WTC11 (cell line): ENCODE data around the gene KRT9. TPM values are rescaled to one million over a fixed set of nuclear protein-coding genes. Genes with fewer than 3 reads are reported as not detected.

Experiments used
- ATAC-seq: fragments of 200-7000 bp; cut with Tn5 transposase; 2 replicates; pipeline ENCODE4 v1.10.0; 2021; ENCODE audit warnings: mild to moderate bottlenecking, moderate library complexity
- CTCF ChIA-PET: fragments of 300-600 bp; sonication (Branson Sonifier 250); formaldehyde crosslinking; loops from one replicate; lab custom pipeline; 2021; ENCODE audit warnings: antibody characterized with exemption; lab: Charles Lee
- POLR2A ChIA-PET: fragments of 350-600 bp; sonication (Branson Sonifier 250); formaldehyde crosslinking; loops from one replicate; lab custom pipeline; 2021; ENCODE audit warnings: antibody characterized with exemption; lab: Charles Lee
- DNase-seq: peaks from one replicate; pipeline ENCODE4 v3.0.0; 2021; ENCODE audit warnings: low spot score
- H3K27ac Mint-ChIP-seq: 2 replicates; pipeline ENCODE4 v1.8.0; 2021; ENCODE audit warnings: mixed read lengths
- H3K27me3 Mint-ChIP-seq: 2 replicates; pipeline ENCODE4 v1.8.0; 2021; ENCODE audit warnings: low read depth, mild to moderate bottlenecking, moderate library complexity, mixed read lengths
- H3K36me3 Mint-ChIP-seq: 2 replicates; pipeline ENCODE4 v1.8.0; 2021; ENCODE audit warnings: mixed read lengths
- H3K4me1 Mint-ChIP-seq: 2 replicates; pipeline ENCODE4 v1.8.0; 2022; ENCODE audit warnings: mixed read lengths
- H3K4me3 Mint-ChIP-seq: 2 replicates; pipeline ENCODE4 v1.8.0; 2021; ENCODE audit warnings: mild to moderate bottlenecking, moderate library complexity, mixed read lengths
- H3K9me3 Mint-ChIP-seq: 2 replicates; pipeline ENCODE4 v1.8.0; 2021; ENCODE audit warnings: mixed read lengths
- AFF4 ChIP-seq: sonication (generic); formaldehyde crosslinking; IDR thresholded peaks from 2 replicates; pipeline ENCODE4 v1.8.1; 2023; ENCODE audit warnings: mild to moderate bottlenecking, missing genetic modification reagents, borderline replicate concordance
- ATF1 ChIP-seq: sonication (generic); formaldehyde crosslinking; IDR thresholded peaks from 2 replicates; pipeline ENCODE4 v1.8.1; 2023; ENCODE audit warnings: mild to moderate bottlenecking, moderate library complexity, missing genetic modification reagents
- ATF3 ChIP-seq: sonication (generic); formaldehyde crosslinking; conservative IDR thresholded peaks from 2 replicates; pipeline ENCODE4 v1.8.1; 2022; ENCODE audit warnings: mild to moderate bottlenecking, missing genetic modification reagents
- CDX4 ChIP-seq: fragments of 250-450 bp; sonication (Bioruptor Pico); IDR thresholded peaks from 2 replicates; pipeline ENCODE4 v1.9.0; 2021; ENCODE audit warnings: moderate library complexity, mild to moderate bottlenecking, inconsistent platforms, borderline replicate concordance
- E2F4 ChIP-seq: sonication (generic); formaldehyde crosslinking; IDR thresholded peaks from 2 replicates; pipeline ENCODE4 v1.8.1; 2022; ENCODE audit warnings: low read depth, mild to moderate bottlenecking, moderate library complexity, missing genetic modification reagents, borderline replicate concordance
- ESRRA ChIP-seq: sonication (generic); formaldehyde crosslinking; IDR thresholded peaks from 2 replicates; pipeline ENCODE4 v1.8.1; 2022; ENCODE audit warnings: mild to moderate bottlenecking, missing genetic modification reagents, borderline replicate concordance
- HMGA2 ChIP-seq: fragments of 250-450 bp; sonication (Bioruptor Pico); IDR thresholded peaks from 2 replicates; pipeline ENCODE4 v1.4.0; 2021; ENCODE audit warnings: mild to moderate bottlenecking, moderate library complexity
- IRF1 ChIP-seq: sonication (generic); formaldehyde crosslinking; IDR thresholded peaks from 2 replicates; pipeline ENCODE4 v1.8.0; 2023; ENCODE audit warnings: missing genetic modification reagents
- MYBL2 ChIP-seq: sonication (generic); formaldehyde crosslinking; IDR thresholded peaks from 2 replicates; pipeline ENCODE4 v1.8.1; 2023; ENCODE audit warnings: mild to moderate bottlenecking, moderate library complexity, missing genetic modification reagents
- NFATC4 ChIP-seq: fragments of 250-450 bp; sonication (Bioruptor Pico); IDR thresholded peaks from 2 replicates; pipeline ENCODE4 v1.9.0; 2021; ENCODE audit warnings: mild to moderate bottlenecking
- NFYB ChIP-seq: sonication (generic); formaldehyde crosslinking; conservative IDR thresholded peaks from 2 replicates; pipeline ENCODE4 v1.8.0; 2022; ENCODE audit warnings: low read depth, missing genetic modification reagents
- SOX15 ChIP-seq: fragments of 250-450 bp; sonication (Bioruptor Pico); IDR thresholded peaks from 2 replicates; pipeline ENCODE4 v1.9.0; 2021; ENCODE audit warnings: mild to moderate bottlenecking
- TEAD1 ChIP-seq: sonication (generic); formaldehyde crosslinking; IDR thresholded peaks from 2 replicates; pipeline ENCODE4 v1.8.0; 2022; ENCODE audit warnings: mild to moderate bottlenecking, missing genetic modification reagents
- ZMAT4 ChIP-seq: fragments of 250-450 bp; sonication (Bioruptor Pico); IDR thresholded peaks from 2 replicates; pipeline ENCODE4 v1.9.0; 2021; ENCODE audit warnings: mild to moderate bottlenecking
- ZNF281 ChIP-seq: sonication (generic); formaldehyde crosslinking; IDR thresholded peaks from 2 replicates; pipeline ENCODE4 v1.8.0; 2023; ENCODE audit warnings: mild to moderate bottlenecking, missing genetic modification reagents
- total RNA-seq: library from RNA; stranded (reverse); gene quantifications from 3 replicates; pipeline ENCODE4 v1.2.3, GENCODE V29; 2021

Gene KRT9
- total RNA-seq, 1 experiment from 2014 or later, result not detected

GRCh38 chr17:41539979-41540701 is 31.7 kb downstream of the KRT9 start:
- ATAC-seq (peak; percentile 19; the same call in 1 of the 2 replicates), DNase-seq (no peak)
- H3K27ac Mint-ChIP-seq, result peak overlapping the region; percentile 35
- ChIA-PET POLR2A (interaction anchor here (1.2 kb wide), 1 partner anchor 12 kb away, joined by 8 read pairs; the partner anchor contains the start of gene KRT19), CTCF (interaction anchor here (0.9 to 2.2 kb wide), 7 partner anchors 9 to 156 kb away, joined by 3 to 36 read pairs (median 8); no protein-coding TSS in a partner anchor)
- no peaks in the 10 kb centered on the region for H3K27me3 Mint-ChIP-seq
- no peaks in the 10 kb centered on the region for H3K9me3 Mint-ChIP-seq
- H3K36me3 Mint-ChIP-seq, result no peaks in the 10 kb centered on the region
- no peak overlapping the region for H3K4me3 Mint-ChIP-seq
- peaks cover 53% of the 10 kb centered on the region for H3K4me1 Mint-ChIP-seq
- TF ChIP-seq MYBL2 (CRISPR knock-in tag) (no peak), ATF3 (CRISPR knock-in tag) (no peak), NFYB (CRISPR knock-in tag) (no peak), CDX4 (CRISPR knock-in tag) (no peak), ZNF281 (CRISPR knock-in tag) (no peak), AFF4 (CRISPR knock-in tag) (no peak), ATF1 (CRISPR knock-in tag) (no peak), E2F4 (CRISPR knock-in tag) (no peak), SOX15 (CRISPR knock-in tag) (no peak), NFATC4 (CRISPR knock-in tag) (no peak), TEAD1 (CRISPR knock-in tag) (no peak), IRF1 (CRISPR knock-in tag) (no peak), HMGA2 (CRISPR knock-in tag) (no peak), ESRRA (CRISPR knock-in tag) (no peak), ZMAT4 (CRISPR knock-in tag) (no peak)
